ENCODE results near the gene HOXB1. TPM values are rescaled to one million over a fixed set of nuclear protein-coding genes. Genes with fewer than 3 reads are reported as not detected.

HOXB1 gene
- total RNA-seq, 1 donor from 2014 or later: not detected

DNA sequence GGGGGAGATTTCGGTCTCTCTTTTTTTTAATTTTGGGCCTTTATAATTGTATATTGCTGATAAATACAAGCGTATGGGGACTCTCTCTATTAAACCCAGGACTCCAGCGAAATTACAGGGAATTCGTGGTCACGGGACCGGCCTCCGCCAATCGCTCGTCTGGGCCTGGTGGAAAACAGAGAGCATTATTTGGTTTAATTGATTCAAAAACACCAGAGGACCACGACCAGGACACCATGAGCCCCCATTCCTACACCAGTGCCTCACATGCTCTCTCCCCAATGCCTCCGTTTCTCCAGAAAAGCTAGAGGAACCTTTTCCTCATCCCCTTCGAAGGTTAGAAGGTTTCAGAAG is 14.2 kb upstream of the HOXB1 start, which contains the start of gene HOXB2:
TSS of gene HOXB2 (minus strand) at position 88 of the 354 bp plus-strand sequence. CDS start 198 bp downstream, outside the sequence.
- POLR2A ChIA-PET: no interaction called here
- no peak for DNase-seq
- H3K4me1 Mint-ChIP-seq: peaks cover 40% of the 10 kb centered on the region
- H3K36me3 Mint-ChIP-seq (ENCODE audit: low read depth): peaks cover 5% of the 10 kb centered on the region
- intact Hi-C loops (cut with micrococcal nuclease): no loop called here
- CTCF ChIA-PET: no interaction called here
- H3K4me3 Mint-ChIP-seq: peak within 1 kb of the TSS; percentile 88
- ATAC-seq (ENCODE audit: low read depth): no peak
- no peaks in the 10 kb centered on the region for H3K9me3 Mint-ChIP-seq
- peak within 1 kb of the TSS; percentile 82 for H3K27ac Mint-ChIP-seq
- H3K27me3 Mint-ChIP-seq: peaks cover 34% of the 10 kb centered on the region
- TF ChIP-seq, protein P1, sequence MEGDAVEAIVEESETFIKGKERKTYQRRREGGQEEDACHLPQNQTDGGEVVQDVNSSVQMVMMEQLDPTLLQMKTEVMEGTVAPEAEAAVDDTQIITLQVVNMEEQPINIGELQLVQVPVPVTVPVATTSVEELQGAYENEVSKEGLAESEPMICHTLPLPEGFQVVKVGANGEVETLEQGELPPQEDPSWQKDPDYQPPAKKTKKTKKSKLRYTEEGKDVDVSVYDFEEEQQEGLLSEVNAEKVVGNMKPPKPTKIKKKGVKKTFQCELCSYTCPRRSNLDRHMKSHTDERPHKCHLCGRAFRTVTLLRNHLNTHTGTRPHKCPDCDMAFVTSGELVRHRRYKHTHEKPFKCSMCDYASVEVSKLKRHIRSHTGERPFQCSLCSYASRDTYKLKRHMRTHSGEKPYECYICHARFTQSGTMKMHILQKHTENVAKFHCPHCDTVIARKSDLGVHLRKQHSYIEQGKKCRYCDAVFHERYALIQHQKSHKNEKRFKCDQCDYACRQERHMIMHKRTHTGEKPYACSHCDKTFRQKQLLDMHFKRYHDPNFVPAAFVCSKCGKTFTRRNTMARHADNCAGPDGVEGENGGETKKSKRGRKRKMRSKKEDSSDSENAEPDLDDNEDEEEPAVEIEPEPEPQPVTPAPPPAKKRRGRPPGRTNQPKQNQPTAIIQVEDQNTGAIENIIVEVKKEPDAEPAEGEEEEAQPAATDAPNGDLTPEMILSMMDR (IDR thresholded peaks at IDR 0.05): no peak

DNA sequence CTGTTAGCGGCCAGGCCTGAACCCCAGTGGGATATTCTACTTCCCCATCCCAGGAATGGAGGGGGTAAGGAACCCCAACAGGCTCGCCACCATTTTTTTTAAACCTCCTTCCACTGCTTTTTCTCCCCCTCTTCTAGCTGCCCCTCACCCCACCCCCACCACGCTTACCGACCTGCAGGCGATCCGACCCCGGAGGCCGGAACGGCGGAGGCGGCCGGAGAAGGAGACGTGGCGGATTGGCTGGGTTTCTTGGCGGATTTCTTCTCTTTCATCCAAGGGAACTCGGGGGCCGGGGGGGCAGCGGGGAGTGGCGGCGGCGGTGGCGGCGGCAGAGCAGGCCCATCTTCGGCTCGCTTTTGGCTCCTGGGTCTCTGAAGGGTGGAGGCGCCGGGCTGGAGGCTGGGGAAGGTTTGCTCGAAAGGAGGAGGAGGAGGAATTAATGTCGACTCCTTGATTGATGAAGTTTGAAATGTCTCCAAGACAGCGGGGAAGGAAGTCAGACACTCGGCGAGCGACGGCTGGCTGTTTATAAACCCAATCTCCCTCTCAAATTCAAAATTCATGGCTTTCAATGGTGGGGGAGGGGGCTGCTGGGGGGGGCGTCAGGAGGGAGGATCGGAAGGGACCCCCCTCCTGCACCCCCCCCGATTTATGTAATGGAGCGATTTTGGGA is 13.7 kb upstream of the HOXB1 start:
- Mint-ChIP-seq H3K27ac (peak overlapping the region; percentile 82), H3K4me1 (peaks cover 40% of the 10 kb centered on the region), H3K4me3 (peak overlapping the region; percentile 88), H3K27me3 (peaks cover 37% of the 10 kb centered on the region), H3K36me3 (ENCODE audit: low read depth) (peaks cover 5% of the 10 kb centered on the region), H3K9me3 (no peaks in the 10 kb centered on the region)
- ChIA-PET CTCF (no interaction called here), POLR2A (interaction anchor here (0.6 to 1.5 kb wide), 4 partner anchors 32 to 777 kb away, joined by 3 to 4 read pairs (median 3); partner anchors contain the start of gene NFE2L1)
- TF ChIP-seq, protein P1 (IDR thresholded peaks at IDR 0.05): no peak
- ATAC-seq (ENCODE audit: low read depth): no peak
- no peak for DNase-seq
- intact Hi-C loops (cut with micrococcal nuclease): loop anchor here (5.0 kb wide), 1 partner anchor 1133 kb away; the partner anchor contains the start of gene SPOP

DNA sequence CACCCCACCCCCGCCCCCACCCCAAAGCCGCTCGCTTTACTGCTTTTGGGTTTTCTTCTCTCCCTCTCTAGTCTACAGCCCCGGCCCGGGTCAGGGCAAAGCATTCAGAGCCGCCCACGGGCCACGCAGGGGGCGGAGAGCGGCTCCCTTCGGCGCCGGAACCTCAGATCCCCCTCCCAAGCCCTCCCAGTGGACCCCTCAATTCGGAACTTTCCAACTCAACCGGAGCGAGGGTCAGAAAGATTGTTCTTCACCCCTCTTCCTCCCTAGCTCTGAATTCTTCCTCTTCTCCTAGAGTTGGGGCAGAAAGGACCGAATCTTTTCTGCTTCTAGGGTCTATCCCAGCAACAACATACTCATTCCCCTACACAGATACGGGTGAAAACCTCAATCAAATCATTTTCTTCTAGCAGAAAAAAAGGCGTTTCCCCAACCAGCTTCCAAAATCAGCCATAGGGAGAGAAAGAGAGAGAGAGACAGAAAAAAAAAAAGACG is 13.1 kb upstream of the HOXB1 start:
- DNase-seq (peak; percentile 28), ATAC-seq (ENCODE audit: low read depth) (peak; percentile 49)
- TF ChIP-seq, protein P1 (IDR thresholded peaks at IDR 0.05): no peak
- peaks cover 5% of the 10 kb centered on the region for H3K36me3 Mint-ChIP-seq (ENCODE audit: low read depth)
- peak overlapping the region; percentile 82 for H3K27ac Mint-ChIP-seq
- intact Hi-C loops (cut with micrococcal nuclease): loop anchor here (5.0 kb wide), 1 partner anchor 1133 kb away; the partner anchor contains the start of gene SPOP
- CTCF ChIA-PET: no interaction called here
- no peaks in the 10 kb centered on the region for H3K9me3 Mint-ChIP-seq
- peaks cover 37% of the 10 kb centered on the region for H3K27me3 Mint-ChIP-seq
- POLR2A ChIA-PET: interaction anchor here (0.6 to 1.5 kb wide), 3 partner anchors 105 to 776 kb away, joined by 3 to 4 read pairs (median 3); partner anchors contain the start of gene NFE2L1
- peaks cover 40% of the 10 kb centered on the region for H3K4me1 Mint-ChIP-seq
- peak overlapping the region; percentile 88 for H3K4me3 Mint-ChIP-seq

DNA sequence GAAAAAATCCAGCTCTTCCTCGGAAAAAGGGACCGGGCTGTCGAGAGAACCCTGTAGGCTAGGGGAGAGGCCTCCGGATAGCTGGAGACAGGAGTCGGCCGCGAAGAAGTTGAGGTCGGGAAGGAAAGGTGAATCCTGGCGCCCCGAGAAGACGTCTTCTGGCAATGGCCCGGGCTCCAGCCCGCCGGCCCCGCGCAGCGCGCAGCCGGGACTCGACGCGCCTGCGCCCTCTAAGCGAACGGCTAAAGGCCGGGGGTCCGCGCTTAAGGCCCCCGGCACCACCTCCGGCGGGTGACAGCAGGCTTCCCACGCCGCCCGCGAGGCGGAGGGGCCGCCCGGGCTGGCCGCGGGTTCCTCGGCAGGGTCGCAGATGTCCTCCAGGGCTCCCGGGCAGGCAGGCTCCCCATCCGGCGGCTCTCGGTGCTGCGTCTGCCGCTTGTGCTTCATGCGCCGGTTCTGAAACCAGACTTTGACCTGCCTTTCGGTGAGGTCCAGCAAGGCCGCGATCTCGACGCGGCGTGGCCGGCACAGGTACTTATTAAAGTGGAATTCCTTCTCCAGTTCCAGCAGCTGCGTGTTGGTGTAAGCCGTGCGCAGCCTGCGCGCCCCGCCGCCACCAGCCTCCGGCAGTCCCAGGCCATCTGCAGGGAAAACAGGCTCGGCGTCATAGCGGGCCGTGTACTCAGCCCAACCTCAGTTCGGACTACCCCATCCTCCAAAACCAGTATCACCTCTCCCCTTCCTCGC is 12.5 kb upstream of the HOXB1 start:
- Mint-ChIP-seq H3K4me1 (peaks cover 38% of the 10 kb centered on the region), H3K36me3 (ENCODE audit: low read depth) (peaks cover 5% of the 10 kb centered on the region), H3K4me3 (peak overlapping the region; percentile 89), H3K9me3 (no peaks in the 10 kb centered on the region), H3K27ac (peak overlapping the region; percentile 82), H3K27me3 (peaks cover 35% of the 10 kb centered on the region)
- DNase-seq: peak; percentile 63
- intact Hi-C loops (cut with micrococcal nuclease): loop anchor here (5.0 kb wide), 1 partner anchor 1134 kb away; the partner anchor contains the start of gene SPOP
- peak; percentile 59 for ATAC-seq (ENCODE audit: low read depth)
- TF ChIP-seq, protein P1 (IDR thresholded peaks at IDR 0.05): no peak
- ChIA-PET POLR2A (interaction anchor here (0.6 to 1.5 kb wide), 2 partner anchors 495 to 775 kb away, joined by 3 to 4 read pairs; partner anchors contain the start of gene NFE2L1), CTCF (no interaction called here)

Measured in activated B cell treated with CpG ODN at 0.5 μM for 24 hours (primary cell).